Skeletal muscle cell (primary cell): ENCODE results near the gene SLC2A11.

Experiments
- DNase-seq: peaks from one replicate; pipeline ENCODE4 v3.0.0-alpha.2; 2010; ENCODE audit warnings: low read depth
- H3K4me3 ChIP-seq: 2 replicates; pipeline ENCODE4 v1.5.1; 2011; ENCODE audit warnings: low read depth, mild to moderate bottlenecking, control low read depth, low read length, moderate library complexity

SLC2A11 gene

GRCh38 chr22:23926561-23926960 is 68.9 kb downstream of the SLC2A11 start:
- H3K4me3 ChIP-seq: no peak overlapping the region
- DNase-seq: no peak
